Heart left ventricle (tissue), 16 donors: ENCODE data around the gene SPIN1. TPM values are rescaled to one million over a fixed set of nuclear protein-coding genes. Genes with fewer than 3 reads are reported as not detected.

Source experiments
- ATAC-seq, 4 donors: fragments of 200-7000 bp; cut with Tn5 transposase; one replicate each; pipeline ENCODE4 v1.9.1; 2020 to 2022; ENCODE audit warnings: moderate library complexity in 4 of 4, mild to moderate bottlenecking in 3 of 4, moderate number of reproducible peaks in 1 of 4
- DNase-seq, 5 donors: peaks; one replicate each; pipeline ENCODE4 v3.0.0-alpha.2; 2020
- H3K27ac ChIP-seq, 12 donors: fragments of 200-600 bp; sonication (generic) in 4 of 12; one replicate each; pipeline versions ENCODE4 v1.5.0 to v1.8.0; 2016 to 2022; ENCODE audit warnings: mild to moderate bottlenecking in 2 of 12
- H3K27me3 ChIP-seq, 9 donors: fragments of 200-600 bp; sonication (generic) in 2 of 9; one replicate each; pipeline versions ENCODE4 v1.5.1 to v1.8.0; 2016 to 2022; ENCODE audit warnings: mild to moderate bottlenecking in 3 of 9
- H3K36me3 ChIP-seq, 9 donors: fragments of 200-600 bp; sonication (generic) in 2 of 9; one replicate each; pipeline versions ENCODE4 v1.5.0 to v1.8.0; 2018 to 2022; ENCODE audit warnings: mild to moderate bottlenecking in 2 of 9
- H3K4me1 ChIP-seq, 12 donors: fragments of 200-600 bp; sonication (generic) in 4 of 12; one replicate each; pipeline versions ENCODE4 v1.5.0 to v1.8.0; 2016 to 2022; ENCODE audit warnings: mild to moderate bottlenecking in 3 of 12
- H3K4me3 ChIP-seq, 12 donors: fragments of 200-600 bp; sonication (generic) in 4 of 12; one replicate each; pipeline versions ENCODE4 v1.5.0 to v1.8.0; 2017 to 2022; ENCODE audit warnings: mild to moderate bottlenecking in 9 of 12, moderate library complexity in 4 of 12
- H3K9me3 ChIP-seq, 12 donors: fragments of 200-600 bp; sonication (generic) in 4 of 12; one replicate each; pipeline versions ENCODE4 v1.5.0 to v1.8.0; 2016 to 2022; ENCODE audit warnings: mild to moderate bottlenecking in 1 of 12
- POLR2A ChIP-seq, 2 donors: fragments of 450-650 bp; IDR thresholded peaks; one replicate each; pipeline ENCODE4 v1.6.1; 2017; ENCODE audit warnings: antibody characterized with exemption in 2 of 2, mild to moderate bottlenecking in 2 of 2, moderate library complexity in 2 of 2
- WGBS, 4 donors: extraction: QIAGEN DNeasy Blood & Tissue Kit in 2 of 4; methylation state at CpG; one replicate each; pipeline versions ENCODE4 v1.1.5 to v1.1.7; 2013 to 2018; 5-methylcytosine and 5-hydroxymethylcytosine counted together
- intact Hi-C, 10 donors: fragments of 100-400 bp; cut with DNase I; formaldehyde crosslinking; loops; one replicate each; pipeline versions ENCODE4 v1.11.1 to v1.14.2; 2022
- polyA plus RNA-seq, 2 donors: library from polyadenylated mRNA; stranded (reverse); fragments of 200-250 nt; gene quantifications; one replicate each; pipeline ENCODE4 v1.2.3, GENCODE V29; 2013
- total RNA-seq, 9 donors: library from RNA; depleted of rRNA in 2 of 9; stranded (reverse); fragments of >200 nt in 2 of 9; fragmentation: NEBNext Ultra II Directional in 3 of 9; extraction: Animal tissue kit (Norgen Biotek cat#: 25700) in 3 of 9; gene quantifications; one replicate each; pipeline versions ENCODE4 v1.1.0 to v1.2.4, GENCODE V29; 2016 to 2023
- TF ChIP-seq, protein P1 (sequence below), 12 donors: fragments of 200-600 bp; sonication (generic) in 4 of 12; IDR thresholded peaks; one replicate each; pipeline versions ENCODE4 v1.5.0 to v1.8.0; 2018 to 2022; ENCODE audit warnings: antibody characterized with exemption in 12 of 12, mild to moderate bottlenecking in 5 of 12
- donor health status: ischemic (EF 13 %, LVEDD 7.1; RV severe dilation, severe dysfunction).
- donor health status: healthy with polysubstance abuse.
- donor health status: DM: no; HTN: yes; CAD: no.
- donor health status: DM: no; HTN: no; CAD: no.
- donor health status: ischemic (EF 25% LVEDD 6.9; RV normal size, moderate dysfunction).
- donor health status: ischemic (EF 25% LVEDD 5.7; RV mildly dilated, moderate dysfunction).
- donor health status: healthy.
- donor health status: DM: yes; HTN: yes; CAD: no.
- donor health status: ischemic (EF 35%, LVEDD 5.7; RV mildly dilated, moderate dysfunction).
- donor health status: nonischemic (EF 11% LVEDD 7.7; RV severe dilation, severe dysfunction).
- donor health status: DM: yes; HTN: yes; CAD: no.
- donor health status: PGD.
- donor health status: ischemic (EF 29% LVEDD 5.4; RV normal size, mild dysfunction).
- donor health status: nonischemic (EF 23%, LVEDD 6.1; RV moderate dilation, normal function).

SPIN1 gene
- total and polyA plus RNA-seq, 11 donors = 17.8 to 61.2 (median 43.4) TPM

- ATAC-seq = no peak
- TF ChIP-seq, protein P1, sequence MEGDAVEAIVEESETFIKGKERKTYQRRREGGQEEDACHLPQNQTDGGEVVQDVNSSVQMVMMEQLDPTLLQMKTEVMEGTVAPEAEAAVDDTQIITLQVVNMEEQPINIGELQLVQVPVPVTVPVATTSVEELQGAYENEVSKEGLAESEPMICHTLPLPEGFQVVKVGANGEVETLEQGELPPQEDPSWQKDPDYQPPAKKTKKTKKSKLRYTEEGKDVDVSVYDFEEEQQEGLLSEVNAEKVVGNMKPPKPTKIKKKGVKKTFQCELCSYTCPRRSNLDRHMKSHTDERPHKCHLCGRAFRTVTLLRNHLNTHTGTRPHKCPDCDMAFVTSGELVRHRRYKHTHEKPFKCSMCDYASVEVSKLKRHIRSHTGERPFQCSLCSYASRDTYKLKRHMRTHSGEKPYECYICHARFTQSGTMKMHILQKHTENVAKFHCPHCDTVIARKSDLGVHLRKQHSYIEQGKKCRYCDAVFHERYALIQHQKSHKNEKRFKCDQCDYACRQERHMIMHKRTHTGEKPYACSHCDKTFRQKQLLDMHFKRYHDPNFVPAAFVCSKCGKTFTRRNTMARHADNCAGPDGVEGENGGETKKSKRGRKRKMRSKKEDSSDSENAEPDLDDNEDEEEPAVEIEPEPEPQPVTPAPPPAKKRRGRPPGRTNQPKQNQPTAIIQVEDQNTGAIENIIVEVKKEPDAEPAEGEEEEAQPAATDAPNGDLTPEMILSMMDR (IDR thresholded peaks at IDR 0.05) = no peak
- TF ChIP-seq POLR2A (IDR thresholded peaks at IDR 0.05) = no peak
- Histone ChIP-seq H3K36me3 (no peaks in the 10 kb centered on the region), H3K9me3 (no peaks in the 10 kb centered on the region), H3K27me3 (peaks cover 0 to 8% (median 0%) of the 10 kb centered on the region in 9 donors), H3K27ac (no peak overlapping the region), H3K4me3 (no peak overlapping the region), H3K4me1 (no peaks in the 10 kb centered on the region)
- DNase-seq = no peak
- WGBS, 4 donors = 91 to 98% (median 95%) methylated on average over 6 of the region's 6 CpGs
- intact Hi-C loops = no loop called here
Measured at GRCh38 chr9:88514247-88514646, 126.0 kb downstream of the SPIN1 start.

DNA sequence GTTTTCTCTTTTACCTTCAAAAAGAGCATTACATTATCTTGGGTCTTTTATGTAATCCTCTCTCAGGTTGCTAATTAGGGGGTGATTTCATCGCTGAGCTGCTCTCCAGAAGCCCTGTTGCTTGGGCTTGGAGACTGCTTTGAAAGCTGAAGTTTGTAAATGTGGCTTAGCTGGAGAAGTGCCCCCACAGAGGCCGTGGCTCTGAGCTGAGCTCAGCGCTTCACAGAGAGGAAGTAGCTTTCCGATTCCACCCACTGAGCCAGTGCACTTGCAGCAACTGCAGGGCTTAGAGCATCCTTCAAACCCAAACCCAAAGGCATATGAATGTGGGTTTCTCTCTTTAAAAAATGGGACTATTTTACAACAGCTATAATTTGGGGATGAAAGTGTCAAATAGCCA is 133.1 kb downstream of the SPIN1 start:
- DNase-seq (no peak), ATAC-seq (no peak)
- Histone ChIP-seq H3K27ac (no peak overlapping the region), H3K27me3 (peaks cover 0 to 13% (median 0%) of the 10 kb centered on the region in 9 donors), H3K9me3 (no peaks in the 10 kb centered on the region), H3K36me3 (no peaks in the 10 kb centered on the region), H3K4me1 (no peaks in the 10 kb centered on the region), H3K4me3 (no peak overlapping the region)
- TF ChIP-seq, protein P1 (IDR thresholded peaks at IDR 0.05) = no peak
- TF ChIP-seq POLR2A (IDR thresholded peaks at IDR 0.05) = no peak
- intact Hi-C loops = no loop called here
- WGBS, 4 donors = 27 to 50% (median 46%) methylated on average over 4 of the region's 4 CpGs

- ATAC-seq = no peak
Measured at GRCh38 chr9:88522360-88522759, 134.1 kb downstream of the SPIN1 start.

DNA sequence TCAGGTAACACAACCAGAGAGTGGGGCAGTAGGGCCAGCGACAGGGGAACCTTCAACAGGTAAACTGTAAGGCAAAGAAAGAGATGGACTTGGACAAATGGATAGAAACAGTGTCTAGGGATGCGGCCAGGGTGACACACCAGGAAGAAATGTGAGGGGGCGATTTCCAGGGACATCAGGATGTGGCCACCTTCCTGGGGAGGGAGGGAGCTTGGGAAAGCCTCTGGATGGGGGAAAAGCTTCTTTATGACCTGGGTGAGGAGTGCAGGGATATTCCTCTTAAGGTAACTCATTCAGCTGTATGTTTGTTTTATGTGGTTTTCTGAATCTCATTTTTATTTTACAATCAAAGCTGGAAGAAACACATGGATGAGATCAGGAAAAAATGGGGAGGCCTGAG is 134.8 kb downstream of the SPIN1 start:
- ATAC-seq (no peak), DNase-seq (no peak)
- H3K9me3 ChIP-seq = no peaks in the 10 kb centered on the region
- peaks cover 0 to 13% (median 0%) of the 10 kb centered on the region in 9 donors for H3K27me3 ChIP-seq
- no peaks in the 10 kb centered on the region for H3K4me1 ChIP-seq
- H3K27ac ChIP-seq = no peak overlapping the region
- no peaks in the 10 kb centered on the region for H3K36me3 ChIP-seq
- TF ChIP-seq, protein P1 (IDR thresholded peaks at IDR 0.05) = no peak
- TF ChIP-seq POLR2A (IDR thresholded peaks at IDR 0.05) = no peak
- WGBS, 4 donors = 81 to 89% (median 83%) methylated on average over 3 of the region's 3 CpGs
- intact Hi-C loops = no loop called here
- no peak overlapping the region for H3K4me3 ChIP-seq

More at GRCh38 chr9:88522360-88522759, 134.1 kb downstream of the SPIN1 start:
- 92 to 98% (median 97%) methylated on average over 4 of the region's 4 CpGs for WGBS, 4 donors
- no peaks in the 10 kb centered on the region for H3K4me1 ChIP-seq
- H3K27ac ChIP-seq = no peak overlapping the region
- H3K36me3 ChIP-seq = no peaks in the 10 kb centered on the region
- DNase-seq = no peak
- H3K4me3 ChIP-seq = no peak overlapping the region
- intact Hi-C loops = no loop called here
- H3K9me3 ChIP-seq = no peaks in the 10 kb centered on the region
- no peak for TF ChIP-seq POLR2A (IDR thresholded peaks at IDR 0.05)
- TF ChIP-seq, protein P1 (IDR thresholded peaks at IDR 0.05) = no peak
- peaks cover 0 to 13% (median 0%) of the 10 kb centered on the region in 9 donors for H3K27me3 ChIP-seq
